NCI-H2227 (cell line): ENCODE results near the gene ZFP2.

Experiments
- DNase-seq: peaks from one replicate; lab custom pipeline; 2025; ENCODE audit not compliant: unreplicated experiment; lab: John Stamatoyannopoulos, UW

The ZFP2 gene

DNA sequence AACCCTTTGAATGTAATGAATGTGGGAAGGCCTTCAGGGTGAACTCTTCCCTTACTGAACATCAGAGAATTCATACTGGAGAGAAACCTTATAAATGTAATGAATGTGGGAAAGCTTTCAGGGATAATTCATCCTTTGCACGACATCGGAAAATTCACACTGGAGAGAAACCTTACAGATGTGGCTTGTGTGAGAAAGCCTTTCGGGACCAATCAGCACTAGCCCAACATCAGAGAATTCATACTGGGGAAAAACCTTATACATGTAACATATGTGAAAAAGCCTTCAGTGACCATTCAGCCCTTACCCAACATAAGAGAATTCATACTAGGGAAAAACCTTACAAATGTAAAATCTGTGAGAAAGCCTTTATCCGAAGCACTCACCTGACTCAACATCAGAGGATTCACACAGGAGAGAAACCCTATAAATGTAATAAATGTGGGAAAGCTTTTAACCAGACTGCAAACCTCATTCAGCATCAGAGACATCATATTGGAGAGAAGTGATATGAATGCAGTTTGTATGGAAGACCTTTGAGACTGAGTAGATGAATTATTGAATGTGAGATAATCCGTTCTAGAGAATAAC, 69.8 kb downstream of the ZFP2 start:
- no peak for DNase-seq

DNA sequence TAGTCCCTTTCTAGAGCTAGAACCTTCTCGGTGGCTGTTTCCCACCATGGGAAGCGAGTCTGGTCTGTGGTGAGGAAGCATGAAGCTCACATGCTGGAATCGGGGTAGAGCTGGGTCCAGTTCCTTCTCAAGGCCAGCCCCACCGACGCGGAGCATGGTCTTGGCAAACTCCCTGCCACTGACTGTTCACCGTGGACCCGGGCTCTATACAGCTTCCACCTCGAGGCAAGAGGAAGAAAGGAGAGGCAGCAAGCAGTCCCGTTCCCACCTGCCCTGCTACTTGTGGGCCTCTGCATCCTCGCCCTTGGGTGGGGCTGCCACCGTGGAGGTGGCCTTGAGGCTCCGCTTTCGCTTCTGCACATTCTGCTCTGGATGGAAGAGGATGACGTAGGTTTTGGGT, 85.7 kb downstream of the ZFP2 start:
- no peak for DNase-seq
